NCI-H2029 (cell line): ENCODE measurements around the gene DPF3.

ENCODE experiments used
- DNase-seq: peaks from one replicate; lab custom pipeline; 2025; lab: John Stamatoyannopoulos, UW

The DPF3 gene

GRCh38 chr14:72644038-72644437, 249.9 kb downstream of the DPF3 start:
- no peak for DNase-seq

GRCh38 chr14:72643317-72643801, 250.5 kb downstream of the DPF3 start:
- no peak for DNase-seq

DNA sequence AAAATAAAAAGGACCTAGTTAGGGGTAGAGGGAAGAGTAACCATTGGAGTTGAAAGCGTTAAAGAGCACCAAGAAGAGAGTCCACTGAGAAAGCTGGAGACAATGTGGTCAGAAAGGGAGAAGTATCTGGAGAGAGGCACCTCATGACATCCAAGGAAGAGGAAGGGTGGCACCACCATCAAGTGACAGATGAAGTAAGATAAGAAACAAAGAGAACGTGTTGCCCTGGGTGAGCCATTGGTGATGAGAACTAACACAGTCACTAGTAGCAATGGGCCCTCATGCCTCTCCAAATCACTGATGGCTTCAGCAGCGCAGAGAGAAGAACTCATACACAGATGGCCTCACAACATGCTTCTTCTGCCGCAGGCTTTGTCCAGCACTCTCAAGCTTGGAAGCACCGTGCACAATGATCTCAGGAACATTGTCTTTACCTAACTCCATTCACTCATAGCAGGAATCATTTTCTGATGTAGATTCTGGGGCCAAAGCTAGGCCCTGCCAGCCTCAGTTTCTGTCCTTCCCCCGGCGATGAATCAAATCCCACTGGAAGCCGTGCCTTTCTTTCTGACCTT, 252.9 kb downstream of the DPF3 start:
- no peak for DNase-seq

DNA sequence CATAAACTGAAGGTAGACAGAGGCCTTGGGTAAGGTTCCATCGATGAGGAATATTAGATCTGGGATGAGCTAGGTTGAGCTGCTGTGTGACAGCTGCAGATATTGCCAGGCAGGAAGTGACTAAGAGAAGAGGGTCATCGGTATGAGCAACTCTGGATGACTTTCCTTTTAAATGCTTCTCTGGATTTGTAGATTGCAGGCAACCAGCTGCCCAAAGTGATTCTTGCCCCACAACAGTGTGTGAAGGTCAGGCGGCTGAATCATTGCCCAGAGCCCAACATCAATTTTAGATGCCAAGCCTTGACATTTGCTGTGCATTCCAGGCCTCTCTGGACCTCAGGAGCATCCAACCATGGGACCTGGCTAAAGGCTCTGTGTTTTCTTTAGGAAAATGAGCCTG, 255.9 kb downstream of the DPF3 start:
- no peak for DNase-seq

- DNase-seq, result no peak
Measured at GRCh38 chr14:72636871-72637270, 257.0 kb downstream of the DPF3 start.

- DNase-seq, result no peak
Measured at GRCh38 chr14:72636094-72636493, 257.8 kb downstream of the DPF3 start.

DNA sequence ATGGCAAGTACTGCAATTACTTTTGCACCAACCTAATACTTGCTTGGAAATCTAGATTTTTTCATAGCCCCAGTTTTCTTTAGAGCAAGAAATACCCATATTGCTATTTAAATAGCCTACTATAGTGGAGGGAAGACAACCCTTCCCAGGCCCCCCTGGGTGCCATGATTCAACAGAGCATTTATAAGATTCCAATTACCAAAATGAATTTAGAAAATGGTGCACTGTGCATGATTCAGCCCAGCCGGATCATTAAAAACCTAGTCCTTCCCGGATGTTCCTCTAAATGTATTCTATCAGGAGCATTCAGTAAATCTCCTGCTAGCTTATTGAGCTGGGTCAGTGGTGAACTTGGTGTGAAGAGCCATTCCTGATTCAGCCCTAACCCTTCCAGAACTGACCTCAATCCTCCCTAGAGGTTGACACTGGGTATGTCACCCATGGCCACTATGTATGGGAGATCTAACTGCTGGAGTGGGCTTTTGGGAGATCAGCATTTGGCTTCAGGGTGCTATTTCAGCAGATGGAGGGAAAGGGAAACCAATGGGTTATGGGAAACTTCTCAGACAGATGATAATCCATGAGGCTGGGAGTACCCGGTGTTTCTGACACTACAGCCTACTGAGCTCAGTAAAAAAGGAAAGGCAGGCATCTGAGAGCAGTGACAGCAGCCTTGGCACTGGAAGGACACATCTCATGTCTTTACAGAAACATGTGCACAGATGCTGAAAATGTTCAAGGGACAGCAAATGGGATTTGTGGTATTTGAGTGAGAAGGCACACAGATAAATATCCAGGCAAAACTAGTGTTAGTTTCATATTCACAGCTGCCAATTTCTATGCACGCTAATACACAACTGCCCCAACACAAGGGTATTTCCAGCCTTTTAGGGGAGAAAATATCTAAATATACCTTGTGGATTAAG, 258.9 kb downstream of the DPF3 start:
- no peak for DNase-seq

DNA sequence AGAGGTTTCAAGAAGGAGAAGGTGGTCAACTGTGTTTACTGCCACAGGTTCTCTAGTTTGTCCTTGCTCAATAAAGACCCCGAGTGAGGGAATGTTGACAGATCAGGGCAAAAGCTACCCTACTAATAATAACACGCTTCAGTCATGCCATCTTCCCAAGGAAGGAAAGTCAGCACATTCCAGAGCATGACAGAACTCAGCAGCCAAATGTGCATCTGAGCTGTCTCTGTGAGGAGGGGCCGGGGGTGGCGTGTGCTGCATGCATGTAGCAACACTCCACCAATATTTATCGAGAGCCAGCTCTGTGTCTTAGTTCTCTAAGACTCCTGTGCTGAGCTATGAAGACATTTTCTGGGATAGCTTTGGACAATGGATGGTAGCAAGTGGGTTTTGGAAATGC, 260.4 kb downstream of the DPF3 start:
- no peak for DNase-seq

GRCh38 chr14:72632727-72633126, 261.2 kb downstream of the DPF3 start:
- DNase-seq, result no peak

- no peak for DNase-seq
Measured at GRCh38 chr14:72631401-72631800, 262.5 kb downstream of the DPF3 start.

DNA sequence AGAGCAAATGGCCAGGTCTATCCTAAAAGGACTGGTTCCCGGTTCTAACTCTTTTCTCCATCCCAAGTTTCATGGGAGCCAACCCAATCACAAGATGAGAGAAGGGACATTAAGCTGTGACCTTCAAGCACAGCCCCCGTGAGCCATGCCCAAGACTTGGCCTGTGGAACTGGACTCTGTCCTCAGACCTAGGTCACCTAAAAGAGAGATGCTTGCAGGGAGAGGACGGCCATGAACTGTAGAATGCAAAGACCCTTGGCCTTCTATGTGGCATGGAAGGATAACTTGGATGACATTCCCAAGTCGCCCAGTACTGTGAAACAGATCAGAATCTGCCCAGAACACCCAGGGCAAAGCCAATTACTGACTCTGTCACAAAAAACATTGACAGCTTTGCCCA, 263.5 kb downstream of the DPF3 start:
- no peak for DNase-seq

DNA sequence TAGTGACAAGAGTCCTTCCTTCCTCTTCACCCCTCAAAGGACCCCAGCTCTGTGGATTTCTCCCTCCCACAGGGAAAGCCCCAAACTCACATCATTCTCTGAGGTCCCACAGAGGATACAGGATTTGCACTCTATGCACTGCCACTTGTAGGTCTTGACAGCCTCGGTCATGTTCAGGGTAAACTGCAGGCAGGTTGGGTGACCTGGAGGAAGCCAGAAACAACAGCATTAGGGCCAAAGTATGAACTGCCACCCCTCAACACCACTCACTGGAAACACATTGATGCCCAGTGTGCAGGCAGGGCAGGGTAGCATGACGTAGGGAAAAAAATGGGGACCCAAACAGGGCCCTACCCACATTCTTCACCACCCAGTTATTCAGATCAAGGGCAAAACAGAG, 264.4 kb downstream of the DPF3 start:
- no peak for DNase-seq

DNA sequence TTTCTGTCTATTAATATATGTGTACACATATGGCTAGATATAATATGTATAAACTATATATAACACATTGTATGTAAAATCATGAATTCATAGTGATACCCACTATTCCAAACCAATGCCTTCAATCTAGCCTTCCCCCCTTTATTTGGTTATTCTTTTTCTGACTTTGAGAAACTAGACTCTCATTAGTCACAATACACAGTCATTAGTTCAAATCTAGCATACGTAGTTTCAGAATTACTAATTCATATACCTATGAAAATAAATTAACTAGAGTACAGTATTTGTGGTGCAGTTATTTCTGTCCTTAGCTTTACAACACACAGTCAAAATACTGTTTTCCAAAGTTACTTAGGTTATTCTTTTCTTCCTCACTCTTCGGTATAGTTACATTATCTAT, 268.2 kb downstream of the DPF3 start:
- no peak for DNase-seq

DNA sequence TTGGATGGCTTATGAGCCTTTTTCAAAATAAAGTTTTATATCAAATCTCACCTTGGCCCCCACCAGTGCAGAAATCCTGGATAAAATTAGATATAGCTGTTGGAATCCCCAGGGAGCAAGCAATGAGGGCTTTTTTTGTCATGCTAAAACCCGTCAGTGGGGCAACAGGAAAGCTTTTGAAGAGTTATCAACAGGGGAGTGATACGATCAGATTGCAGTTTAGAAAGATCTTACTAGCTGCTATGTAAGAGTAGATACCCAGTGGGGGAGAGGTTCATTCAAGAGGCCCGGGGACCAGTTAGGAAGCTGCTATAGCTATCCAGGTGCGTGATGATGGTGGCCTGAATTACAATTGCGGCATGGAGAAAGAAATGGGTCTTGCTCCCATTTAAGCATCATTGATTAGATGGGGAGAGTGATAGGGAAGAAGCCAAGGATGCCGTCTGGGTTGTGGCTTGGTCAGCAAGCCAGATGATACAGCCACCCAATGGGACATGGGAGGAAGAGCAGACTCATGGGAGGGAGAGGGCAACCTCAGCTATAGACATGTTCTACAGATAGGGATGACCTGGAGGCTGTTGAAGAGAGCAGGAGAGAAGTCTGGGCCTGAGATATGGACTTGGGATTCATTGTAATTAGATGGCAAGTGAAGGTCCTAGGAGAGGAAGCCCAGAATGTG, 272.4 kb downstream of the DPF3 start:
- DNase-seq, result no peak

GRCh38 chr14:72619881-72620280, 274.0 kb downstream of the DPF3 start:
- DNase-seq, result no peak

- no peak for DNase-seq
Measured at GRCh38 chr14:72619111-72619571, 274.8 kb downstream of the DPF3 start.

DNA sequence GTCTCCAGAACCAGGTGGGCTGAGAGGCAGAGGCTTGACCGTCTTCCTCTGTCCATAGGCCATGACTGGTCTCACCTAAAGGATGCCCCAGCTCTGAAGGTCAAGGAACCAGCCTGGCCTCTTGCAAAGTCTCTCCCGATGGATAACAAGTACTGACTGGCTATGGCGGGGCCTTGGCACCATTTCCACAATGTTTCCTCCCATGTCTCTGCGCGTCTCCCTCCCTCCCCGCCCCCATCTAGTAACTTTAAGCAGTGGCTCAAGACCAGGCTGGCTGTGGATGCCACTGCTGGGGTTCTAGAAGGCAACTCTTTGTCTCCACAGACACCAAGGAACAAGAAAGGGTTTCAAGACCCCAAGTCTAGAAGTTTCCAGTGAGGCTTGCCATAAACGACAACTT, 275.5 kb downstream of the DPF3 start:
- DNase-seq, result no peak

DNA sequence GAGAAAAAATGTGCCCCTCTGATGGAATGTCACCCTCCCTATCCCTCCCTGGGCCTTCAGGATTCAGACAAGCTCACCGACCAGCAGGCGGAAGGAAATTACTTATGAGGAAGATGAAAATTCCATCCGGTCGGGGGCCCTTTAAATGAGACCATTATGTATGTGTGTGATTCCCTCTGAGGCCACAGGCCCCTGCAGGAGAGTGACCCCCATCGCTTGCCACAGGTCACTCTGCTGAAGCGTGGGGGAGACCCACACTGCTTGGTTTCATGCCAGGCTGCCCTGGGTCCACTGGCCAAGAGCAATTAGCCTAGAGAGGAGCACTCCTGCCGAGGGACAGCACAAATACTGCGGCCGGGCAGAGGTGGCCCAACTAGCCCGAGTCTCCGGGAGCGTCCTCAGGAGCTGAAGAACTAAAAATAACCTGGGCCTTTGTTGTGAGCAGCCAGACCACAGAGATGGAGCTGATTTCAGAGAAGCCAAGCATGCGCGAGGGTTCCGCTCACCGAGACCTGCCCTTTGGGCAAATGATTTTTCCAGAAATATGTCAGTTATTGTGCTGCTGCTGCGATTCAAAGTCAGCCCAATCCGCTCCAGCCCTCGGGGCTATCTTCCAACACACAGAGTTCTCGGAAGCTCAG, 276.4 kb downstream of the DPF3 start:
- DNase-seq, result no peak

- DNase-seq, result no peak
Measured at GRCh38 chr14:72616811-72617210, 277.1 kb downstream of the DPF3 start.

- DNase-seq, result no peak
Measured at GRCh38 chr14:72616294-72616693, 277.6 kb downstream of the DPF3 start.

DNA sequence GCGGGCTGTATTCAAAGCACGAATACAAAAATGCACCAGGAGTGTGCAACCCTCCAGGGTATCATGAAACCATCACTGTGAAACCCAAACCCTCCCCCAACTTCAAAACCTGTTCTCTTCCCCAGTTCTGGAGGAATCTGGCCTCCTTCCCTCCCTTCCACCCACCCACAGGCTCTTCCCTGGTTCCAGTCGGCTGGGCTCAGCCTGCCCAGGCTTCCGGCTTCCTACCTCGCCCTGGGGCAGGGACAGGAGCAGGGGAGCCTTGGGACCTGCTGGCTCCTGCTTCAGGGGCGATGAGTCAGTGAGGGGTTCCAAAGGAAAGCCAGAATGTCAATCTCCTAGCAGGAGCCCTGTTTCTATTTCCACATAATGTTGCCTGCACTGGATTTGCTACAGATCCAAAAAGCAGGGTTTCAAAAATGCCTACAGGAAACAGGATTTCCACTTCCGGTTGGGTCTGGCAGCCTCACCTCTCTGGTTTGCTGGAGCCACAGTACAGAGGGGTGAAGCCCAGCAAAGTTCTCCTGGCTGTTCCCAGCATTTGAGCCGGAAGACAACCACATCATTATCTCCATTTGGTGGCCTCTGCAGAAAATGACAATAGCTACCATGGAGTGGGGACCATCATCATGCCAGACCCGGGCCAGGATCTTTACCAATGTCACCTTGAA, 278.3 kb downstream of the DPF3 start:
- no peak for DNase-seq
